A673 (cell line): Measurements from ENCODE around the gene NPR2.

ENCODE experiments used
- CTCF ChIP-seq: fragments of 300-800, 200-600 bp; sonication (generic); conservative IDR thresholded peaks from 2 replicates; pipeline ENCODE4 v1.5.1; 2017; ENCODE audit warnings: low read depth, mild to moderate bottlenecking, antibody characterized with exemption, low read length, moderate library complexity, mixed read lengths
- EZH2 ChIP-seq: fragments of 200-600 bp; sonication (generic); IDR thresholded peaks from 2 replicates; pipeline ENCODE4 v1.6.1; 2017; ENCODE audit warnings: borderline replicate concordance, low read depth, mild to moderate bottlenecking, mixed read lengths, antibody characterized with exemption, low read length; ENCODE audit not compliant: poor library complexity, severe bottlenecking

DNA sequence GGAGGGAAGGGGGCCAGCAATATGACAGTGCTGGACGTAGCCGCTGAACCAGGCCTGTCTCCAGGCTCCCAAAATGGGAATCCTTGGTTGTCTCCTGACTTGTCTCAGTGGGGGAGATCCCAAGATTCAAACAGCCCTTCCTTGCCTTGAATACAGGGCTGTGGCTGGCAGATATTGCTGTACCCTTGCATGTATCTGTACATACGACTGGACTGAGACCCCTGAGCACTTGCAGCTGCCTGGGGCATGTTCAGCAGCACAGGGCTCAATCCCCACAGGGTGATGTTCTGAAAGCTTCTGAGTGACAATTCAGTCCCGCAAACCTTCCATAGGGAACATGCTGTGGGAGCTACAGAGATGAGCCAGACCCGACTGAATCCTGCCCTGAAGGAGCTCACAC is 65.5 kb downstream of the NPR2 start:
- TF ChIP-seq EZH2 (no peak), CTCF (no peak)
